RWPE2 (cell line): ENCODE results near the gene CENPL.
"Not testable (repeated sequence)": the region's sequence is repeated elsewhere in the genome, so short reads cannot be mapped to it uniquely, and the experiment has no call there.

Experiments
- ATAC-seq: fragments of 200-7000 bp; cut with Tn5 transposase; 3 replicates; pipeline ENCODE4 v1.9.1; 2021; ENCODE audit warnings: low read depth
- DNase-seq: peaks from one replicate; pipeline ENCODE4 v3.0.0-alpha.2; 2020; ENCODE audit warnings: low spot score
- H3K27ac ChIP-seq: fragments of 450-650 bp; 2 replicates; pipeline ENCODE4 v1.5.1; 2017; ENCODE audit warnings: mild to moderate bottlenecking; ENCODE audit not compliant: poor library complexity, severe bottlenecking
- H3K27me3 ChIP-seq: fragments of 250-450 bp; sonication (Bioruptor Pico); 2 replicates; pipeline ENCODE4 v1.5.1; 2021; ENCODE audit warnings: mild to moderate bottlenecking, moderate library complexity; ENCODE audit not compliant: insufficient read depth, poor library complexity, severe bottlenecking
- H3K36me3 ChIP-seq: fragments of 250-450 bp; sonication (Bioruptor Pico); 2 replicates; pipeline ENCODE4 v1.5.1; 2020; ENCODE audit warnings: low read depth, mild to moderate bottlenecking, moderate library complexity
- H3K4me1 ChIP-seq: fragments of 250-450 bp; sonication (Bioruptor Pico); 2 replicates; pipeline ENCODE4 v1.5.1; 2021; ENCODE audit warnings: mild to moderate bottlenecking, moderate library complexity; ENCODE audit not compliant: insufficient read depth, poor library complexity, severe bottlenecking
- H3K4me3 ChIP-seq: fragments of 250-450 bp; sonication (Bioruptor Pico); 2 replicates; pipeline ENCODE4 v1.5.1; 2021; ENCODE audit warnings: mild to moderate bottlenecking, moderate library complexity; ENCODE audit not compliant: severe bottlenecking
- H3K9me3 ChIP-seq: fragments of 250-450 bp; sonication (Bioruptor Pico); 2 replicates; pipeline ENCODE4 v1.5.1; 2021; ENCODE audit warnings: mild to moderate bottlenecking, moderate library complexity; ENCODE audit not compliant: severe bottlenecking
- TF ChIP-seq, protein P1 (sequence below): fragments of 450-650 bp; IDR thresholded peaks from one replicate; pipeline ENCODE4 v1.5.1; 2017; ENCODE audit warnings: mild to moderate bottlenecking, moderate library complexity; ENCODE audit not compliant: poor library complexity, severe bottlenecking

Gene CENPL

DNA sequence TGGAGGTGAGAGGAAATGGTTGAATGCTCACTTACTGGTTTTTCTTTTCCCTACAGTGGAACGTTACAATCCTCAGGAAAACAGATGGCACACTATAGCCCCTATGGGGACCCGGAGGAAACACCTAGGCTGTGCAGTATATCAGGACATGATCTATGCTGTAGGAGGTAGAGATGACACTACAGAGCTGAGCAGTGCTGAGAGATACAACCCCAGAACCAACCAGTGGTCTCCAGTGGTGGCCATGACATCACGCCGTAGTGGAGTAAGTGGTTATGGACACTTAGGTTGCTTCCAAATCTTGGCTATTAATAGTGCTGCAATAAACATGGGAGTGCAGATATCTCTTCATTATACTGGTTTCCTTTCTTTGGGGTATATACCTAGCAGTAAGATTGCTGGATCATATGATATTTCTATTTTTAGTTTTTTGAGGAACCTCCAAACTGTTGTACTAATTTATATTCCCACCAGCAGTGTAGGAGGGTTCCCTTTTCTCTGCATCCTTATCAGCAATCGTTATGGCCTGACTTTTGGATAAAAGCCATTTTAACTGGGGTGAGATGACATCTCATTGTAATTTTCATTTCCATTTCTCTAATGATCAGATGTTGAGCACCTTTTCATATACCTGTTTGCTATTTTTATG lies 49.0 kb downstream of the CENPL start:
- DNase-seq (no peak), ATAC-seq (no peak)
- H3K4me1 ChIP-seq = no peaks in the 10 kb centered on the region
- no peak overlapping the region for H3K4me3 ChIP-seq
- H3K27me3 ChIP-seq = no peaks in the 10 kb centered on the region
- TF ChIP-seq, protein P1, sequence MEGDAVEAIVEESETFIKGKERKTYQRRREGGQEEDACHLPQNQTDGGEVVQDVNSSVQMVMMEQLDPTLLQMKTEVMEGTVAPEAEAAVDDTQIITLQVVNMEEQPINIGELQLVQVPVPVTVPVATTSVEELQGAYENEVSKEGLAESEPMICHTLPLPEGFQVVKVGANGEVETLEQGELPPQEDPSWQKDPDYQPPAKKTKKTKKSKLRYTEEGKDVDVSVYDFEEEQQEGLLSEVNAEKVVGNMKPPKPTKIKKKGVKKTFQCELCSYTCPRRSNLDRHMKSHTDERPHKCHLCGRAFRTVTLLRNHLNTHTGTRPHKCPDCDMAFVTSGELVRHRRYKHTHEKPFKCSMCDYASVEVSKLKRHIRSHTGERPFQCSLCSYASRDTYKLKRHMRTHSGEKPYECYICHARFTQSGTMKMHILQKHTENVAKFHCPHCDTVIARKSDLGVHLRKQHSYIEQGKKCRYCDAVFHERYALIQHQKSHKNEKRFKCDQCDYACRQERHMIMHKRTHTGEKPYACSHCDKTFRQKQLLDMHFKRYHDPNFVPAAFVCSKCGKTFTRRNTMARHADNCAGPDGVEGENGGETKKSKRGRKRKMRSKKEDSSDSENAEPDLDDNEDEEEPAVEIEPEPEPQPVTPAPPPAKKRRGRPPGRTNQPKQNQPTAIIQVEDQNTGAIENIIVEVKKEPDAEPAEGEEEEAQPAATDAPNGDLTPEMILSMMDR = no peak
- no peak overlapping the region for H3K27ac ChIP-seq
- H3K36me3 ChIP-seq = peaks cover 53% of the 10 kb centered on the region
- no peaks in the 10 kb centered on the region for H3K9me3 ChIP-seq

DNA sequence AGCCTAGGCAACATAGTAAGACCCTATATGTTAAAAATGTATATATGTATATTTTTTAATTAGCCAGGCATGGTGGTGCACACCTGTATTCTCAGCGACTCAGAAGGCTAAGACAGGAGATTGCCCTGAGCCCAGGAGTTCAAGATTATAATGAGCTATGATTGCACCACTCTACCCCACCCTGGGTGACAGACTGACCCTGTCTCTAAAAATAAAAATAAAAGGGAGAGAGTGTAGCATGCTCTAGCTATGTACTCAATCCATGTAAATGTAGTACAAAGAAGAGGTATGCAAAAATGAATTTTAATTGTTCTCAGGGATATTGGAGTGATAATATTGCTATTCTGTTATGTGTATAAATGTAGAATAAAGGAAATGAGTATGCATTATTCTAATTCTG lies 53.1 kb downstream of the CENPL start:
- no peak overlapping the region for H3K27ac ChIP-seq
- H3K36me3 ChIP-seq = peaks cover 42% of the 10 kb centered on the region
- TF ChIP-seq, protein P1 = no peak
- H3K4me3 ChIP-seq = no peak overlapping the region
- ATAC-seq (no peak), DNase-seq (no peak)
- no peaks in the 10 kb centered on the region for H3K4me1 ChIP-seq
- no peaks in the 10 kb centered on the region for H3K9me3 ChIP-seq
- no peaks in the 10 kb centered on the region for H3K27me3 ChIP-seq

DNA sequence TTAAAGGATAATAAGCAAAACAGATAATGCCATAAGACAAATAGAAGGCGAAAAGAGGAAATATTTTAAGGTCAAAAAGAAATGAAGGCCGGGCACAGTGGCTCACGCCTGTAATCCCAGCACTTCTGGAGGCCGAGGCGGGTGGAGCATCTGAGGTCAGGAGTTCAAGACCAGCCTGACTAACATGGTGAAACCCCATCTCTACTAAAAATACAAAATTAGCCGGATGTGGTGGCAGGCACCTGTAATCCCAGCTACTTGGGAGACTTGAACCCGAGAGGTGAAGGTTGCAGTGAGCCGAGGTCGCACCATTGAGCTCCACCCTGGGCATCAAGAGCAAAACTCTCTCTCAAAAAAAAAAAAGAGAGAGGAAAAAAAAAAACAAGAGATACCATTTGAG lies 54.4 kb downstream of the CENPL start:
- H3K4me1 ChIP-seq, H3K27me3 ChIP-seq, H3K4me3 ChIP-seq, DNase-seq, ATAC-seq, H3K27ac ChIP-seq, H3K9me3 ChIP-seq: not testable (repeated sequence)
- H3K36me3 ChIP-seq = peaks cover 30% of the 10 kb centered on the region

DNA sequence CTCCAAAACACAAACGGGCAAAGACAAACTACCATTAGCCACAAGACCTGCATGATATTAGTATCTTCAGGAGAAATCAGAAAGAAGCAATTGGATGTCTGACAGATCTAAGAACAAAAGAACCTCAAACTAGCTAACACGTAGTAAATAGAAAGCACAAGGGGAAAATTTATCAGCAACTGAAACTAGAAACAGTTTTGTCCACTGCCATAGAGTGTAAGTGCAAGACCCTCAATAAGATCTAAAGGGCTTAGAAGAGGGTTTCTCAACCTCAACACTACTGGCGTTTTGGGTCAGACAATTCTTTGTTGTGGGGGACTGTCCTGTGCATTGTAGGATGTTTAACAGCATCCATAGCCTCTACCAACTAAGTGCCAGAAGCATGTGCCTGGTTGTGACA lies 55.9 kb downstream of the CENPL start:
- ATAC-seq (no peak), DNase-seq (no peak)
- TF ChIP-seq, protein P1 = no peak
- H3K4me3 ChIP-seq = no peak overlapping the region
- H3K36me3 ChIP-seq = peaks cover 24% of the 10 kb centered on the region
- no peak overlapping the region for H3K27ac ChIP-seq
- H3K27me3 ChIP-seq = no peaks in the 10 kb centered on the region
- no peaks in the 10 kb centered on the region for H3K4me1 ChIP-seq
- H3K9me3 ChIP-seq = no peaks in the 10 kb centered on the region

DNA sequence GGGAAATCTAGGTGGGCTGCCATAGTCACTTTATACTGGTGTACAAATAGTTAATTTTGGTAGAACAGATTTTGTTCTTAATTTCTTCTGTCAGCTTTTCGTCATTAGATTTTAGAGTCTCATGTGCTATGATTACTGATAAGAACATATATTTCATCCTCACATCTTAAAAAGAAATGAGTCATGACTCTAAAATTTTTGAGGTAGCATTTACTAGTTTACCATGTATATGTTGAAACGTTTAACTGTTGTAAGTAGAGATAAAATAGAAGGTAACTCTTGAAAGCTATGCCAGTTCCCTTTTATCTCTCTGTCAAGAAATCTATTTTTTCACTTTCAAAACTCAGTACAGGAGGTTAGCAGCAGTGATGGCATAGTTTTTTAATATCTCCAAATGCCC lies 56.5 kb downstream of the CENPL start:
- no peak for DNase-seq
- H3K4me1 ChIP-seq = no peaks in the 10 kb centered on the region
- TF ChIP-seq, protein P1 = no peak
- H3K27ac ChIP-seq = no peak overlapping the region
- no peaks in the 10 kb centered on the region for H3K27me3 ChIP-seq
- H3K36me3 ChIP-seq = peaks cover 24% of the 10 kb centered on the region
- no peak overlapping the region for H3K4me3 ChIP-seq
- no peak for ATAC-seq
- no peaks in the 10 kb centered on the region for H3K9me3 ChIP-seq

DNA sequence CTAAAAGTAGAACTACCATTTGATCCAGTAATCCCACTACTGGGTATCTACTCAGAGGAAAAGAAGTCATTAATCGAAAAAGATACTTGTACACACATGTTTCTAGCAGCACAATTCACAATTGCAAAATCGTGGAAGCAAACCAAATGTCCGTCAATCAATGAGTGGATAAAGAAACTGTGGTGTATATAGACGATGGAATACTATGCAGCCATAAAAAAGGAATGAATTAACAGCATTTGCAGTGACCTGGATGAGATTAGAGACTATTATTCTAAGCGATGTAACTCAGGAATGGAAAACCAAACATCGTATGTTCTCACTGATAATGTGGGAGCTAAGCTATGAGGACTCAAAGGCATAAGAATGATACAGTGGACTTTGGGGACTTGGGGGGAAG lies 60.4 kb downstream of the CENPL start:
- H3K4me3 ChIP-seq, H3K9me3 ChIP-seq, H3K4me1 ChIP-seq, H3K27ac ChIP-seq, H3K27me3 ChIP-seq, DNase-seq, ATAC-seq: not testable (repeated sequence)
- H3K36me3 ChIP-seq = peaks cover 17% of the 10 kb centered on the region
